DND-41 (cell line): Measurements from ENCODE around the gene ATAD3B.

Experiments used
- EZH2 ChIP-seq: IDR thresholded peaks from 3 replicates; pipeline ENCODE4 v1.6.1; 2012; ENCODE audit warnings: borderline replicate concordance, low read depth, mild to moderate bottlenecking, moderate library complexity, low read length, inconsistent platforms; ENCODE audit not compliant: severe bottlenecking
- TF ChIP-seq, protein P1 (sequence below): IDR thresholded peaks from 2 replicates; pipeline ENCODE4 v1.5.1; 2012; ENCODE audit warnings: borderline replicate concordance, low read length, moderate library complexity, mild to moderate bottlenecking; ENCODE audit not compliant: poor library complexity, severe bottlenecking; ENCODE audit errors: extremely low read depth

DNA sequence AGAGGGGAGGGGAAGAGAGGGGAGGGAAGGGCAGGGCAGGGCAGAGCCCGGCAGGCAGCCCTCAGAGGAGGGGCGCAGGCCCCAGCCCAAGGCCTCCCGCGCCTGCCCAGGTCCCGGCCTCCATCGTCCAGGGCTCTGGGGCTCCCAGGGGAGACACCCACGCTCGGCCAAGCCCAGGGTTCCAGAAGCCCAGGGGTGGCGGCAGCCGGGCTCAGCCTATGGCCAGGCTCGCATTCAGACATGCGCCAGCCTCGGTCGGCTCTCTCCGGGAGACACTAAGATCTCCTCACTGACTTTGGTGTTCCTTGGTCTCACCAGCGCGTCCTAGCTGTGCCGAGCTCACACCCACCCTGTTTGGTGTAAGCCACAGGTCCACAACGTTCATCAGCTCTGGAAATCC, 43.4 kb upstream of the ATAD3B start:
- TF ChIP-seq, protein P1, sequence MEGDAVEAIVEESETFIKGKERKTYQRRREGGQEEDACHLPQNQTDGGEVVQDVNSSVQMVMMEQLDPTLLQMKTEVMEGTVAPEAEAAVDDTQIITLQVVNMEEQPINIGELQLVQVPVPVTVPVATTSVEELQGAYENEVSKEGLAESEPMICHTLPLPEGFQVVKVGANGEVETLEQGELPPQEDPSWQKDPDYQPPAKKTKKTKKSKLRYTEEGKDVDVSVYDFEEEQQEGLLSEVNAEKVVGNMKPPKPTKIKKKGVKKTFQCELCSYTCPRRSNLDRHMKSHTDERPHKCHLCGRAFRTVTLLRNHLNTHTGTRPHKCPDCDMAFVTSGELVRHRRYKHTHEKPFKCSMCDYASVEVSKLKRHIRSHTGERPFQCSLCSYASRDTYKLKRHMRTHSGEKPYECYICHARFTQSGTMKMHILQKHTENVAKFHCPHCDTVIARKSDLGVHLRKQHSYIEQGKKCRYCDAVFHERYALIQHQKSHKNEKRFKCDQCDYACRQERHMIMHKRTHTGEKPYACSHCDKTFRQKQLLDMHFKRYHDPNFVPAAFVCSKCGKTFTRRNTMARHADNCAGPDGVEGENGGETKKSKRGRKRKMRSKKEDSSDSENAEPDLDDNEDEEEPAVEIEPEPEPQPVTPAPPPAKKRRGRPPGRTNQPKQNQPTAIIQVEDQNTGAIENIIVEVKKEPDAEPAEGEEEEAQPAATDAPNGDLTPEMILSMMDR: no peak
- TF ChIP-seq EZH2: no peak
